HepG2 (cell line): Measurements from ENCODE around the gene NRSN2. TPM values are rescaled to one million over a fixed set of nuclear protein-coding genes. Genes with fewer than 3 reads are reported as not detected.

Source experiments
- ATAC-seq: fragments of 200-7000 bp; cut with Tn5 transposase; 3 replicates; pipeline ENCODE4 v1.9.1; 2020; ENCODE audit warnings: mild to moderate bottlenecking, moderate library complexity
- BruUV-seq: library from RNA; stranded (reverse); fragments of 400-500 nt; replicated peaks from 2 replicates; lab custom pipeline; 2021; lab: Mats Ljungman, UMichigan
- CTCF ChIA-PET: fragments of 300-600 bp; formaldehyde crosslinking; extraction: SDS; loops from one replicate; lab custom pipeline; 2021; ENCODE audit warnings: low total read pairs, inconsistent platforms, low intra/inter-chr PET ratio; lab: Yijun Ruan, JAX
- POLR2A ChIA-PET: fragments of 350-600 bp; sonication (Branson Sonifier 250); formaldehyde crosslinking; loops from one replicate; lab custom pipeline; 2020; ENCODE audit warnings: antibody characterized with exemption, inconsistent platforms; lab: Yijun Ruan, JAX
- DNase-seq: peaks from one replicate; pipeline ENCODE4 v3.0.0-alpha.2; 2015; ENCODE audit warnings: low spot score
- FAIRE-seq: peaks from 3 replicates; lab custom pipeline; 2011; peaks lifted over from hg19 to GRCh38; lab: Jason Lieb, UNC
- H2AFZ ChIP-seq: one replicate; pipeline ENCODE4 v1.6.1; 2011; ENCODE audit warnings: low read length, inconsistent platforms
- H3K27ac ChIP-seq: fragments of 300-600 bp; 3 replicates; pipeline ENCODE4 v1.8.0; 2011; ENCODE audit warnings: mixed run types, mild to moderate bottlenecking, mixed read lengths, low read length, inconsistent platforms; ENCODE audit not compliant: insufficient read depth; ENCODE audit errors: extremely low read length
- H3K27me3 ChIP-seq, 2 experiments: fragments of 200-600 bp in 1 of 2; 2 replicates in 1 of 2; 3 replicates in 1 of 2; pipeline versions ENCODE4 v1.6.0 to v1.8.0; 2011; ENCODE audit warnings: low read length in 2 of 2, mild to moderate bottlenecking in 2 of 2, moderate library complexity in 2 of 2, inconsistent platforms in 1 of 2; ENCODE audit not compliant: insufficient read depth in 2 of 2, control insufficient read depth in 1 of 2
- H3K36me3 ChIP-seq, 2 experiments: fragments of 200-600 bp in 1 of 2; replicated peaks in 1 of 2; 2 replicates in 1 of 2; 3 replicates in 1 of 2; pipeline versions ENCODE4 v1.5.1 to v1.8.0; 2011; ENCODE audit warnings: low read length in 2 of 2, inconsistent platforms in 1 of 2; ENCODE audit not compliant: insufficient read depth in 2 of 2, control insufficient read depth in 1 of 2
- H3K4me1 ChIP-seq: 2 replicates; pipeline ENCODE4 v1.5.1; 2012; ENCODE audit warnings: low read length, inconsistent platforms; ENCODE audit not compliant: insufficient read depth
- H3K4me2 ChIP-seq: 2 replicates; pipeline ENCODE4 v1.6.0; 2011; ENCODE audit warnings: low read depth, low read length, inconsistent platforms
- H3K4me3 ChIP-seq, 3 experiments: fragments of 200-600 bp in 1 of 3; sonication (generic), shearing (Covaris generic) in 1 of 3; replicated peaks in 1 of 3; 2 replicates each; pipeline ENCODE4 v1.5.1; 2011 to 2016; ENCODE audit warnings: low read length in 3 of 3, inconsistent platforms in 2 of 3, low read depth in 2 of 3, mild to moderate bottlenecking in 2 of 3, control low read depth in 1 of 3, mixed read lengths in 1 of 3; ENCODE audit not compliant: insufficient read depth in 1 of 3
- H3K79me2 ChIP-seq: one replicate; pipeline ENCODE4 v1.6.1; 2011; ENCODE audit warnings: low read length, inconsistent platforms; ENCODE audit not compliant: insufficient read depth
- H3K9ac ChIP-seq: 2 replicates; pipeline ENCODE4 v1.6.0; 2011; ENCODE audit warnings: mild to moderate bottlenecking, low read depth, low read length, inconsistent platforms; ENCODE audit not compliant: insufficient read depth
- H3K9me3 ChIP-seq: 2 replicates; pipeline ENCODE4 v1.5.1; 2012; ENCODE audit warnings: mild to moderate bottlenecking, low read length
- H4K20me1 ChIP-seq: 2 replicates; pipeline ENCODE4 v1.6.0; 2011; ENCODE audit warnings: inconsistent platforms, mild to moderate bottlenecking, low read length, moderate library complexity; ENCODE audit not compliant: insufficient read depth
- BRD4 ChIP-seq: sonication (generic); formaldehyde crosslinking; IDR thresholded peaks from 2 replicates; pipeline ENCODE4 v1.4.0; 2020; ENCODE audit warnings: missing genetic modification reagents
- CBX5 ChIP-seq: sonication (generic); formaldehyde crosslinking; IDR thresholded peaks from 2 replicates; pipeline ENCODE4 v1.4.0; 2020; ENCODE audit warnings: missing genetic modification reagents, borderline replicate concordance
- CREB1 ChIP-seq, 2 experiments: fragments of 450-650 bp in 1 of 2; IDR thresholded peaks; 2 replicates each; pipeline ENCODE4 v1.6.1; 2016 to 2017; ENCODE audit warnings: control low read depth in 1 of 2, mild to moderate bottlenecking in 1 of 2, missing compliant biosample characterization in 1 of 2, missing genetic modification characterization in 1 of 2
- FOXP4 ChIP-seq: sonication (generic); formaldehyde crosslinking; IDR thresholded peaks from 2 replicates; pipeline ENCODE4 v1.4.0; 2020; ENCODE audit warnings: missing genetic modification reagents
- HMG20B ChIP-seq: conservative IDR thresholded peaks from 2 replicates; pipeline ENCODE4 v1.6.1; 2016; ENCODE audit warnings: missing genetic modification reagents, missing compliant biosample characterization
- JUND ChIP-seq: sonication (generic); formaldehyde crosslinking; IDR thresholded peaks from 2 replicates; pipeline ENCODE4 v1.8.0; 2022; ENCODE audit warnings: mild to moderate bottlenecking, missing genetic modification reagents
- LRRFIP1 ChIP-seq: sonication (generic); formaldehyde crosslinking; conservative IDR thresholded peaks from 2 replicates; pipeline ENCODE4 v1.4.0; 2020; ENCODE audit warnings: missing genetic modification reagents
- MYPOP ChIP-seq: sonication (generic); formaldehyde crosslinking; IDR thresholded peaks from 2 replicates; pipeline ENCODE4 v1.8.1; 2023; ENCODE audit warnings: mild to moderate bottlenecking, moderate library complexity, missing genetic modification reagents
- PHF21A ChIP-seq: sonication (generic); formaldehyde crosslinking; IDR thresholded peaks from 2 replicates; pipeline ENCODE4 v1.5.0; 2020; ENCODE audit warnings: mild to moderate bottlenecking, missing genetic modification reagents
- ZFYVE20 ChIP-seq: sonication (generic); formaldehyde crosslinking; IDR thresholded peaks from 2 replicates; pipeline ENCODE4 v1.8.0; 2023; ENCODE audit warnings: low read depth, mild to moderate bottlenecking, moderate library complexity, missing genetic modification reagents, borderline replicate concordance
- ZMAT3 ChIP-seq: sonication (generic); formaldehyde crosslinking; conservative IDR thresholded peaks from 2 replicates; pipeline ENCODE4 v1.7.0; 2021; ENCODE audit warnings: missing genetic modification reagents
- ZNF224 ChIP-seq: sonication (generic); formaldehyde crosslinking; IDR thresholded peaks from 2 replicates; pipeline ENCODE4 v1.5.0; 2020; ENCODE audit warnings: mild to moderate bottlenecking, missing genetic modification reagents
- ZNF354B ChIP-seq: sonication (generic); formaldehyde crosslinking; IDR thresholded peaks from 2 replicates; pipeline ENCODE4 v1.8.0; 2022; ENCODE audit warnings: mild to moderate bottlenecking, missing genetic modification reagents
- ZNF431 ChIP-seq: sonication (generic); formaldehyde crosslinking; IDR thresholded peaks from 2 replicates; pipeline ENCODE4 v1.9.0; 2022; ENCODE audit warnings: missing genetic modification reagents, low read depth, mild to moderate bottlenecking, borderline replicate concordance
- ZNF598 ChIP-seq: sonication (generic); formaldehyde crosslinking; IDR thresholded peaks from 2 replicates; pipeline ENCODE4 v1.5.1; 2020; ENCODE audit warnings: mild to moderate bottlenecking, missing genetic modification reagents, borderline replicate concordance
- ZNF7 ChIP-seq: IDR thresholded peaks from 2 replicates; pipeline ENCODE4 v1.6.1; 2016; ENCODE audit warnings: missing biosample characterization, missing genetic modification reagents
- ZNF747 ChIP-seq: sonication (generic); formaldehyde crosslinking; IDR thresholded peaks from 2 replicates; pipeline ENCODE4 v1.8.1; 2023; ENCODE audit warnings: missing genetic modification reagents, mild to moderate bottlenecking, borderline replicate concordance
- ZNF749 ChIP-seq: sonication (generic); formaldehyde crosslinking; IDR thresholded peaks from 2 replicates; pipeline ENCODE4 v1.8.0; 2022; ENCODE audit warnings: mild to moderate bottlenecking, missing genetic modification reagents, moderate library complexity, borderline replicate concordance
- WGBS: methylation state at CpG from one replicate; pipeline ENCODE4 v1.1.6; 2017; ENCODE audit warnings: low lambda C conversion rate; 5-methylcytosine and 5-hydroxymethylcytosine counted together
- in situ Hi-C: cut with HindIII; loops from 2 replicates; pipeline ENCODE4 v1.10.0; 2017; ENCODE audit warnings: low pct_unique_long_range_greater_than_20kb; ENCODE audit not compliant: extremely low pct_ligation_motif_present
- intact Hi-C: fragments of 100-400 bp; cut with micrococcal nuclease; formaldehyde crosslinking; loops from one replicate; pipeline ENCODE4 v1.10.0; 2022; ENCODE audit not compliant: unreplicated experiment
- polyA plus RNA-seq, 8 experiments: library from polyadenylated mRNA; depleted of rRNA in 3 of 8; stranded (reverse) in 7 of 8; unstranded in 1 of 8; fragments of >200 nt; fragmentation: Illumina TruSeq in 4 of 8; extraction: Trizol in 4 of 8; gene quantifications; 2 replicates each; pipeline versions ENCODE4 v1.2.1 to v1.2.3, GENCODE V29; 2011 to 2016; ENCODE audit warnings: low read depth in 4 of 8, missing spikeins in 1 of 8, mixed read lengths in 1 of 8; ENCODE audit not compliant: insufficient read depth in 1 of 8
- total RNA-seq, 5 experiments: library from RNA; depleted of rRNA; stranded (reverse); fragments of >200 nt; fragmentation: Illumina TruSeq; extraction: Trizol; gene quantifications; 2 replicates each; pipeline ENCODE4 v1.2.3, GENCODE V29; 2016; ENCODE audit warnings: low read depth in 1 of 5

Gene NRSN2
- total and polyA plus RNA-seq, 2 of the 13 experiments (the other 11 are each of a cell fraction or from before 2014, with no cell fraction given), result 32.3 to 49.4 TPM

- intact Hi-C loops, result no loop called here
- peaks cover 42% of the 10 kb centered on the region for H3K79me2 ChIP-seq
- peak overlapping the region; percentile 84 for H3K9ac ChIP-seq
- POLR2A ChIA-PET, result interaction anchor here (1.1 to 8.1 kb wide), 5 partner anchors 10 to 49 kb away, joined by 4 to 106 read pairs (median 18); partner anchors contain the start of genes NRSN2 and SOX12
- FAIRE-seq (no peak), ATAC-seq (no peak), DNase-seq (no peak)
- H3K36me3 ChIP-seq, result no peaks in the 10 kb centered on the region
- CTCF ChIA-PET, result no interaction called here
- H3K4me2 ChIP-seq, result peak overlapping the region; percentile 80
- peaks cover 0 to 13% of the 10 kb centered on the region in 2 experiments; a peak in 3 of 5 replicates for H3K27me3 ChIP-seq
- peaks cover 39% of the 10 kb centered on the region for H3K4me1 ChIP-seq
- no peaks in the 10 kb centered on the region for H3K9me3 ChIP-seq
- WGBS, result 11% methylated on average over 15 of the region's 15 CpGs
- peaks cover 25% of the 10 kb centered on the region for H4K20me1 ChIP-seq
- BruUV-seq, result no TSS peak
- H3K4me3 ChIP-seq, result peak overlapping the region; percentile 69 to 93 (median 89)
- in situ Hi-C loops, result no loop called here
- H2AFZ ChIP-seq, result no peak overlapping the region
- peak overlapping the region; percentile 92 for H3K27ac ChIP-seq
- TF ChIP-seq ZNF224 (CRISPR knock-in tag), result peak; percentile 54; the same call in 1 of the 2 replicates
- TF ChIP-seq ZFYVE20 (CRISPR knock-in tag), result no peak
- TF ChIP-seq CREB1 (IDR thresholded peaks at IDR 0.05), result no peak
- no peak for TF ChIP-seq CREB1 (CRISPR knock-in tag; IDR thresholded peaks at IDR 0.05)
- no peak for TF ChIP-seq ZNF7
- 0 out of 2 replicates have a peak, but pooled peaks have one; percentile 12 for TF ChIP-seq PHF21A (CRISPR knock-in tag)
- no peak for TF ChIP-seq LRRFIP1 (CRISPR knock-in tag)
- TF ChIP-seq MYPOP (CRISPR knock-in tag), result no peak; the same call in 1 of the 2 replicates
- peak; percentile 70; the same call in 1 of the 2 replicates for TF ChIP-seq ZNF749 (CRISPR knock-in tag)
- no peak for TF ChIP-seq ZNF354B (CRISPR knock-in tag)
- no peak for TF ChIP-seq HMG20B (CRISPR knock-in tag)
- 0 out of 2 replicates have a peak, but pooled peaks have one; percentile 55 for TF ChIP-seq ZMAT3 (CRISPR knock-in tag)
- TF ChIP-seq JUND, result 0 out of 2 replicates have a peak, but pooled peaks have one; percentile 25
- TF ChIP-seq CBX5 (CRISPR knock-in tag), result no peak
- TF ChIP-seq ZNF598, result no peak
- TF ChIP-seq FOXP4, result no peak
- TF ChIP-seq ZNF431, result peak; percentile 9; the same call in 1 of the 2 replicates
- TF ChIP-seq ZNF747 (CRISPR knock-in tag), result peak; percentile 2; the same call in 1 of the 2 replicates
- 0 out of 2 replicates have a peak, but pooled peaks have one; percentile 4 for TF ChIP-seq BRD4 (CRISPR knock-in tag)
Observed at GRCh38 chr20:298776-299391, 48.0 kb upstream of the NRSN2 start.
